NB4 (cell line): ENCODE measurements around the gene NME2.
A peak's percentile ranks its signal among the peaks of the same experiment; 100 is the strongest.

Experiments used
- CTCF ChIP-seq: IDR thresholded peaks from one replicate; pipeline ENCODE4 v1.5.1; 2012; ENCODE audit warnings: low read depth, low read length
- MYC ChIP-seq: IDR thresholded peaks from 2 replicates; pipeline ENCODE4 v1.6.1; 2011; ENCODE audit warnings: low read depth, low read length
- POLR2A ChIP-seq: IDR thresholded peaks from 2 replicates; pipeline ENCODE4 v1.6.1; 2011; ENCODE audit warnings: mild to moderate bottlenecking; ENCODE audit not compliant: insufficient read length; ENCODE audit errors: extremely low read depth

- TF ChIP-seq CTCF (no peak), POLR2A (peak; percentile 67), MYC (peak; percentile 61)
These were observed 45.2 kb upstream of the NME2 start, which contains the start of gene SPAG9 for GRCh38 chr17:51120739-51121619.
